Esophagus muscularis mucosa (tissue), 4 donors: ENCODE data around the gene AMER3. TPM values are rescaled to one million over a fixed set of nuclear protein-coding genes. Genes with fewer than 3 reads are reported as not detected.

Experiments used
- DNase-seq: peaks from one replicate; pipeline ENCODE4 v3.0.0-alpha.2; 2017; ENCODE audit errors: extremely low spot score
- H3K27ac ChIP-seq, 4 donors: fragments of 200-600 bp; sonication (generic); replicated peaks in 1 of 4; 1 replicate in 3 of 4; 2 replicates in 1 of 4; pipeline ENCODE4 v1.5.1; 2016 to 2019; ENCODE audit warnings: mild to moderate bottlenecking in 1 of 4
- H3K27me3 ChIP-seq, 4 donors: fragments of 200-600 bp; sonication (generic); one replicate each; pipeline versions ENCODE4 v1.5.1 to v1.6.0; 2016 to 2019
- H3K36me3 ChIP-seq, 4 donors: fragments of 200-600 bp; sonication (generic); one replicate each; pipeline ENCODE4 v1.5.1; 2016 to 2019
- H3K4me1 ChIP-seq, 4 donors: fragments of 200-600 bp; sonication (generic); one replicate each; pipeline ENCODE4 v1.5.1; 2016 to 2019
- H3K4me3 ChIP-seq, 4 donors: fragments of 200-600 bp; sonication (generic); 1 replicate in 2 of 4; 2 replicates in 2 of 4; pipeline ENCODE4 v1.5.1; 2016 to 2019; ENCODE audit warnings: mild to moderate bottlenecking in 4 of 4, moderate library complexity in 1 of 4
- H3K9me3 ChIP-seq, 4 donors: fragments of 200-600 bp; sonication (generic); 1 replicate in 3 of 4; 2 replicates in 1 of 4; pipeline ENCODE4 v1.5.1; 2016 to 2019
- CTCF ChIP-seq, 3 experiments: fragments of 200-600 bp in 2 of 3; fragments of 450-650 bp in 1 of 3; sonication (generic) in 2 of 3; IDR thresholded peaks; one replicate each; pipeline ENCODE4 v1.5.1; 2017 to 2019; ENCODE audit warnings: antibody characterized with exemption in 3 of 3, mild to moderate bottlenecking in 2 of 3, moderate library complexity in 1 of 3
- EP300 ChIP-seq: sonication (generic); formaldehyde crosslinking; IDR thresholded peaks from one replicate; pipeline ENCODE4 v1.6.1; 2017; ENCODE audit warnings: antibody characterized with exemption
- POLR2A ChIP-seq: fragments of 450-650 bp; IDR thresholded peaks from one replicate; pipeline ENCODE4 v1.6.1; 2017; ENCODE audit warnings: antibody characterized with exemption, moderate library complexity, mild to moderate bottlenecking, low read depth
- POLR2AphosphoS5 ChIP-seq, 2 donors: sonication (generic); formaldehyde crosslinking; IDR thresholded peaks; one replicate each; pipeline ENCODE4 v1.6.1; 2017; ENCODE audit warnings: antibody characterized with exemption in 2 of 2
- WGBS: methylation state at CpG from one replicate; pipeline ENCODE4 v1.1.5; 2018; 5-methylcytosine and 5-hydroxymethylcytosine counted together
- intact Hi-C: fragments of 100-400 bp; cut with DNase I; formaldehyde crosslinking; loops from one replicate; pipeline ENCODE4 v1.15.1; 2023
- total RNA-seq, 4 donors: library from RNA; depleted of rRNA; stranded (reverse); fragments of >200 nt; gene quantifications; one replicate each; pipeline versions ENCODE4 v1.1.0 to v1.2.1, GENCODE V29; 2016

The AMER3 gene
- total RNA-seq, 4 donors from 2014 or later: 0.06 TPM; not detected in 3

DNA sequence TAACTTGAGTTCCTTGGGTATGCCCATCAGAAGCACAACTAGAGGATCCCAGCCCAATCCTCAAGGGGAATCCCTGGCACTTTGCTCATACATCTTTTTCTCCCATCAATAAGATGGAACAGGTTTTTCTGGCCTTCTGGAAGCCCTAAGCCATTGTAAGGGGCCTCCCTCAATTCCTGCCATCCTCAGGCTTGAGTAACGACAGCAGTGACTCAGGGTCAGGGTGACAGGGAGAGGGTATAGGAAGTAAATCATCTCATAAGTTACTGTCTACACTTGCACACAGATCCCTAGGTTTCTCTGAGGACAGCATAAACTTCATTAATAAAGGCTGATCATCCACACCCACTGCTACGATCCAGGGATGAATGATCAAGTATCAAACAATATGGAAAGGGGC, 35.0 kb downstream of the AMER3 start:
- intact Hi-C loops: no loop called here
- no peak for DNase-seq
- Histone ChIP-seq H3K36me3 (no peaks in the 10 kb centered on the region), H3K27me3 (peaks cover 0 to 20% (median 0%) of the 10 kb centered on the region in 4 donors), H3K9me3 (no peaks in the 10 kb centered on the region), H3K4me3 (no peak overlapping the region), H3K27ac (no peak overlapping the region), H3K4me1 (no peaks in the 10 kb centered on the region)
- WGBS: 61% methylated on average over 2 of the region's 2 CpGs
- TF ChIP-seq POLR2AphosphoS5 (IDR thresholded peaks at IDR 0.05): no peak
- no peak for TF ChIP-seq POLR2A
- no peak for TF ChIP-seq EP300

GRCh38 chr2:130790804-130791616, 35.7 kb downstream of the AMER3 start:
- peaks cover 0 to 17% (median 0%) of the 10 kb centered on the region in 4 donors for H3K27me3 ChIP-seq
- H3K9me3 ChIP-seq: no peaks in the 10 kb centered on the region
- intact Hi-C loops: no loop called here
- WGBS: 82% methylated on average over 9 of the region's 9 CpGs
- H3K27ac ChIP-seq: no peak overlapping the region
- DNase-seq: no peak
- H3K4me1 ChIP-seq: no peaks in the 10 kb centered on the region
- H3K36me3 ChIP-seq: no peaks in the 10 kb centered on the region
- TF ChIP-seq POLR2A (no peak), POLR2AphosphoS5 (IDR thresholded peaks at IDR 0.05) (no peak), EP300 (no peak), CTCF (IDR thresholded peaks at IDR 0.05) (no peak)
- no peak overlapping the region for H3K4me3 ChIP-seq

GRCh38 chr2:130791617-130791939, 36.2 kb downstream of the AMER3 start:
- no peak for TF ChIP-seq EP300
- no peak for TF ChIP-seq CTCF (IDR thresholded peaks at IDR 0.05)
- TF ChIP-seq POLR2AphosphoS5 (IDR thresholded peaks at IDR 0.05): no peak
- TF ChIP-seq POLR2A: no peak
- no peak overlapping the region for H3K27ac ChIP-seq
- DNase-seq: no peak
- H3K9me3 ChIP-seq: no peaks in the 10 kb centered on the region
- 50% methylated on average over 1 of the region's 4 CpGs for WGBS
- intact Hi-C loops: no loop called here
- no peak overlapping the region for H3K4me3 ChIP-seq
- peaks cover 0 to 11% (median 0%) of the 10 kb centered on the region in 4 donors for H3K27me3 ChIP-seq
- H3K36me3 ChIP-seq: no peaks in the 10 kb centered on the region
- no peaks in the 10 kb centered on the region for H3K4me1 ChIP-seq

- Histone ChIP-seq H3K27me3 (peaks cover 0 to 6% (median 0%) of the 10 kb centered on the region in 4 donors), H3K4me3 (no peak overlapping the region), H3K27ac (no peak overlapping the region), H3K4me1 (peaks cover 11 to 19% (median 17%) of the 10 kb centered on the region in 4 donors), H3K9me3 (no peaks in the 10 kb centered on the region), H3K36me3 (no peaks in the 10 kb centered on the region)
- intact Hi-C loops: no loop called here
- 65% methylated on average over 2 of the region's 2 CpGs for WGBS
- TF ChIP-seq POLR2AphosphoS5 (IDR thresholded peaks at IDR 0.05) (no peak), POLR2A (no peak), CTCF (IDR thresholded peaks at IDR 0.05) (no peak), EP300 (no peak)
- peak; percentile 50 for DNase-seq
Observed at GRCh38 chr2:130795431-130795830, 40.1 kb downstream of the AMER3 start.

- no peak overlapping the region for H3K27ac ChIP-seq
- no peaks in the 10 kb centered on the region for H3K36me3 ChIP-seq
- H3K9me3 ChIP-seq: no peaks in the 10 kb centered on the region
- no peak overlapping the region for H3K4me3 ChIP-seq
- H3K4me1 ChIP-seq: peaks cover 11 to 19% (median 17%) of the 10 kb centered on the region in 4 donors
- intact Hi-C loops: loop anchor here (2.0 kb wide), 1 partner anchor 125 kb away; no protein-coding TSS in a partner anchor
- peaks cover 0 to 6% (median 0%) of the 10 kb centered on the region in 4 donors for H3K27me3 ChIP-seq
- 73% methylated on average over 3 of the region's 3 CpGs for WGBS
- TF ChIP-seq EP300 (no peak), CTCF (IDR thresholded peaks at IDR 0.05) (no peak), POLR2AphosphoS5 (IDR thresholded peaks at IDR 0.05) (no peak), POLR2A (no peak)
- DNase-seq: no peak
Observed at GRCh38 chr2:130796290-130796689, 41.0 kb downstream of the AMER3 start.
